HG03469 (cell line): ENCODE data around the gene GNG3.
"Not testable (repeated sequence)": the region's sequence is repeated elsewhere in the genome, so short reads cannot be mapped to it uniquely, and the experiment has no call there.

Source experiments
- ATAC-seq: cut with Tn5 transposase; IDR thresholded peaks from one replicate; pipeline ENCODE4 v1.9.1; 2021; ENCODE audit warnings: mild to moderate bottlenecking, moderate library complexity, moderate number of reproducible peaks; ENCODE audit not compliant: unreplicated experiment

The GNG3 gene

DNA sequence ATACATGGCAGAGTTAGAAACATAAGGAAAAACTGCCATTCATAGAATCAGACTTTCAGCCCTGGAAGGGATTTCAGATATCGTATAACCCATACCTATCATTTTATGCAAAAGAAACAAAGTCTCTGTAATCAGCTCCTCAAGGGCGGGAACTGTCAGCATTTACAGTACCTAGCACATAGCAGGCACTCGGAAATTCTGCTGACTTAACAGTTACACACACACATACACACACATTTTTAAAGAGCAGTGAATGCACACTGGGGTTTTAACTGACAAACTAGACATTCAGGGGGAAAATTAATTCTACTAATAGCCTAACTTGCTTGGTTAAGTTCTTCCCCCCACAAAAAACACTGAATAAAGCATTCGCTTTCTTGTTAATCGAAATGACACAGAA is 8.7 kb downstream of the GNG3 start:
- ATAC-seq: no peak

DNA sequence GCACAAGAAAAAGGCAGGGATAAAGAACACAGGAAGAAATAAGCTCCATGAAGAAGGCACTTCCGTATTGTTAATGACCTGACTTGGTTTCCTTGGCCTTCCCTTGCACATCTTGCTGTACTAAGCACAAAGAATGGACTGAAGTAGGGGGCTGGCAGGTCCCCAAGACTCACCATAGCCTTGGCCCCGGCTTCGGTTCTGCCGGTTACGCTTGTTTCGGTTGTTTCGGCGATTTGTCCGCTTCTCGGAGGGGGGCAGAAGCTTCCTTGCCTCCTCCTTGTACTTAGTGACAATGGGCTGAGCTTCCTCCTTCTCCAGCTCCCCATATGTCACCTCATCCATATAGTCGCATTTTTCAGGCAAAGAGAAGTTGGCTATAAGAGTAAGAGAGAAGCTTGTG is 9.3 kb downstream of the GNG3 start:
- no peak for ATAC-seq

DNA sequence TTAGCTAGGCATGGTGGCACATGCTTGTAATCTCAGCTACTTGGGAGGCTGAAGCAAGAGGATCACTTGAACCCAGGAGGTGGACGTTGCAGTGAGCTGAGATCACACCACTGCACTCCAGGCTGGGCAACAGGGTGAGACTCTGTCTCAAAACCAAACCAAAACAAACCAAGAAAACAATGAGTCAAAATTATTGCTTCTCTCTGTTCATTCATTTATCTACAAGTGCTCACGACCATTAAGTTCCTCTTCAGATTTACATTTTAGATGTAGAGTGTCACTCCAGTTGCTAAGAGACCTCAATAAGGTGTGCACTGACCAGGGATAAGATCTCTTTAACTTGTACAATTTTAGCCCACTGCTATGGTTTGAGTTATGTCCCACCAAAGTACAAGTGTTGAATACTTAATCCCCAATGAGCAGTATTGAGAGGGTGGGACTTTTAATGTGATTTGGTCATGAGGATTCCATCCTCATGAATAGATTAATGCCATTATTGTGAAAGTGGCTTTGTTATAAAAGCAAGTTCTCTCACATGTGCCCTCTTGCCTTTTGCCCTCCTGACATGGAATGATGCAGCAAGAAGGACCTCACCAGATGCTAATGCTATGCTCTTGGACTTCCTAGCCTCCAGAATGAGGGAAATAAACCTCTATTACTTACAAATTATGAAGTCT is 12.0 kb downstream of the GNG3 start:
- no peak for ATAC-seq

DNA sequence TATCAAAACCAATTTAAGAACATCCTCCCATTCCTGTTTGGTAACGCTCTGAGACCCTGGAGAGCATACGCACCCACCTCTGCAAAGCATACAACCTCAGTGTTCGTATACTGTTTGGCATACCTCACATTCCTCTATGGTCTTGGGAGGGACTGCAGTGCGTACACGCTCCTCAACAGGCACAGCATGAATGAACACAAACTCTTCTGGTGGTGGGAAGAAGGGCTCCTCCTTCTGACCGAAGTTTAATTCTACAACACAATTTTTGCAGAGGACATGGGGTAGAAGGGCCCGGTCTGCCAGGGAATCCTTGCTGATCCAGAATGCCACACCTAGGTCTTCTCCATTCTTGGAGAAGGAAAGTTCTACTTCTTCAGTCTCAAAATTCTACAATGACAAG is 14.5 kb downstream of the GNG3 start:
- ATAC-seq: no peak

DNA sequence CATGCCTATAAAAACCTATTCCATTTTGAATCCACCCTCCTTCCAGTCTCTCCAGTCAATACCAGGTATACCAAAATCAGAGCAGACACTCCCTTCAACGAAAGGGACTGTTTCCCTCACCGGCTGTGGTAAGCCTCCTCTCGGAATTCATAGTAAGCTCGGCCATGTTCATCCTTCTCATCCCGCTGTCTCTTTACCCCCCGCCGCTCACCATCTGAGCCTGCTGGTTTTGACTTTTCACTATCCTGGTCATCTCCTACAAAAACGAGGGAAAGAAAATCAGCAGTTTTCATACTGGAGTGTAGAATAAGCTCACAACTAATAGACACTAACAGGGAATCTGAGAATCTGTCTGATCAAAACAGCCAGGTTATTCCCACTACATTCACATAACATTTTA is 16.7 kb downstream of the GNG3 start:
- no peak for ATAC-seq

DNA sequence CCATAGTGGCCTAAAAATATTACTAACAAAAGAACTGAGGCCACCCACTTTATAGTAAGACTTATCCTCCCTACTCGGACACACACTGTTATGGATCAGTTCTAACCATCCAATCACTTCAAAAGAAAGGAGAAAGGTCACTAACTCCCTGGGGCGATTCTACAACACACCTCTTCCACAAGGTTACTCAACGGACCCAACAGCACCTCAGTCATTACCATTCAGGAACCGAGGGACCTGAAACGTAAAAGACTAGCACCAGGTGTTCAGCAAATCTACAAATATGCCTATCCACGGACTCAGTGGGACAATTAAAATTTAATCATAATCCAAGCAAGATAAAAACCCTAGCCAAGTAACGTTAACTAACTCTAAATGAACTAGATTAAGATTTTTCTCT is 18.2 kb downstream of the GNG3 start:
- no peak for ATAC-seq

DNA sequence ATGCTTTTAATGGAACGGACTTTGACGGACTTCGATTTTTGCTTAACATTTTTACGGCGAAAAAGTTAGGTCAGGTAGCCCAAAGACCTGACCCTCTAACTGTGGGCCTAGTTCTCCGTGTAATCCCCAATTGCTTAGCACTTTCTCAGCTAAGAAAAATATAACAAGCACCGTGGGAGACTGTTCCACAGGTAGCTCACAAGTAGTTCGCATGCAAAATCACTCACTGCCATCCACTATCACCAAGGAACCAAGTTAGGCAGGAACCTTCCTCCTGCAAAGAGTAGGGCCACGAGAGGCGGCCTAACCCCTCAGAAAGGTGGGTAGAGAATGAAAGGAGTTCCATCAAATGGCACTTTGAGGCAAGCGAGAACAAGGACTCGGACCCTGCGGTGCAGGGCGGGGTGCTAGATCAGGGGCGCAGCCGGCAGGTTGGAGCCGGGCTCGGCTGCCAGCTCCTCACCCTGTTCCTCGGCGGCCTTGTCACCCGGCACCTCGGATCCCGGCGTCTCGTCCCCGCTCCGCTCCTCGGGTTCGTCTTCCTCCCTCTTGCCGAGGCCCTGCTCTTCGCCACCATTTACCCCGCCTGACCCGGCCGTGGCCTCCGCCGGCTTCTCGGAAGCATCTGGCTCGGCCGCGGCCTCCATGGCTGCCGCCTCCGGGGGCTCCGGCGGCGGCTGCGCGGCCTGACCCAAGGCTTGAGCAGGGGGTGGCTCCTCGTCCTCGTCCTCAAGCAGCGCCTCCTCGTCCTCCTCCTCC is 18.9 kb downstream of the GNG3 start:
- no peak for ATAC-seq

DNA sequence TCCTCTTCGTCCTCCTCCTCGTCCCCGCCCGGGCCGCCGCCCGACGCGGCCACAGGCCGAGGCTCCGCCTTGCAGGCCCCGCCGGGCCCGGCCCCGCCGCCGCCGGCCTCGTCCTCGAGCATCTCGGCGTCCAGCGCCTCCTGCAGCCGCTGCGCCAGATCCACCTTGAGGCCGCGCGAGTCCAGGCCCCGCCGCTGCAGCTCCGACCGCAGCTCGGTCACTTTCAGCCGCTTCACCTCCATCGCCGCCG is 19.4 kb downstream of the GNG3 start:
- ATAC-seq: peak; percentile 6

DNA sequence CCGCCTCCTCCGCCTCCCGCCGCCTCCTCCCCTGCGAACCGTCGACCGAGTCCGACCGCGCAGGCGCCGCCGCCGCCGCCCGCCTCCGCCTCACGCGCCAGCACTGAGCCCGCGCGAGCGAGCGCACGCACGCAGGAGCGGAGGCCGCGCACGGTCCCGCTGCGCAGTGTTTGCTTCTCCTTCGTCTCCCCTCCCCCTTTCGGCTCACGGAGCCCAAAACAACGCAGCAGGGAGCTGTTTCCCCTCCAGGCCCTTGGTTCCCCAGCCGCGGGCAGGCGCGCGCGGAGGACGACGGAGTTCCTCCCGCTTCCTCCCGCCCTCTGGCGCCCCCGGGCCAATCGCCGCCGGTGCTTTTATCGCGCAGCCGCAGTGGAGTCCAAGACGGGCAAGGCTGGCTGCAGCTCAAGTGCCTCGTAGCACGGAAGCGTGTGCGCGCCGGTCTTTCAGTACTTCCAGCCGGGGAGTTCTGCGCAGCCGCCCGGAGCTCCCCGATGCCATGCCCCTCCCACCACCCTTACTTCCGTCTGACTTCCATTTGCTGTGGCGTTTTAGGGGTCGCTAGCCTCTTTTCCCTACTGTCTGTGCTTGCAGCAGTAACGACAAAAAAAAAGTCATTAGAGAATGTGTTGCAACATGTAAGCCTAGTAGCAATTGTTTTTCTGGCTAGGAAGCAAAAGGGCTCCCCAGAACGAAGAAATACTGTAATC is 19.8 kb downstream of the GNG3 start, which contains the start of gene HNRNPUL2:
HNRNPUL2 (minus strand) TSS at position 293 of the 707 bp plus-strand sequence. CDS start 301 bp downstream, outside the sequence.
- peak; percentile 57 for ATAC-seq

DNA sequence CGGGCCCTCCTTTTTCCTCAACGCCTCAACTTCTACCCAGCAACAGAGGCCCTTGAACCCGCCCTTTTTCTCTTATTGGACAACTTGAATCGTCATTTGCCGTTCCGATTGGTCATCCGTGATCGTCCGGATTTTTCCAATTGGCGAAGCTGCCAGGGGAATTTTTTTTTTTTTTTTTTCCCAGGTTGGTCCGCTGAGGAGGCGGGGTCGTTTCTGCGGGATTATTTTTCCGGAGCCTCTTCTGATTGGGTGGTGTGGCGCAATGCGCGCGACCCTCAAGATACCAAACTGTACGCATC is 20.3 kb downstream of the GNG3 start:
- ATAC-seq: peak; percentile 36

DNA sequence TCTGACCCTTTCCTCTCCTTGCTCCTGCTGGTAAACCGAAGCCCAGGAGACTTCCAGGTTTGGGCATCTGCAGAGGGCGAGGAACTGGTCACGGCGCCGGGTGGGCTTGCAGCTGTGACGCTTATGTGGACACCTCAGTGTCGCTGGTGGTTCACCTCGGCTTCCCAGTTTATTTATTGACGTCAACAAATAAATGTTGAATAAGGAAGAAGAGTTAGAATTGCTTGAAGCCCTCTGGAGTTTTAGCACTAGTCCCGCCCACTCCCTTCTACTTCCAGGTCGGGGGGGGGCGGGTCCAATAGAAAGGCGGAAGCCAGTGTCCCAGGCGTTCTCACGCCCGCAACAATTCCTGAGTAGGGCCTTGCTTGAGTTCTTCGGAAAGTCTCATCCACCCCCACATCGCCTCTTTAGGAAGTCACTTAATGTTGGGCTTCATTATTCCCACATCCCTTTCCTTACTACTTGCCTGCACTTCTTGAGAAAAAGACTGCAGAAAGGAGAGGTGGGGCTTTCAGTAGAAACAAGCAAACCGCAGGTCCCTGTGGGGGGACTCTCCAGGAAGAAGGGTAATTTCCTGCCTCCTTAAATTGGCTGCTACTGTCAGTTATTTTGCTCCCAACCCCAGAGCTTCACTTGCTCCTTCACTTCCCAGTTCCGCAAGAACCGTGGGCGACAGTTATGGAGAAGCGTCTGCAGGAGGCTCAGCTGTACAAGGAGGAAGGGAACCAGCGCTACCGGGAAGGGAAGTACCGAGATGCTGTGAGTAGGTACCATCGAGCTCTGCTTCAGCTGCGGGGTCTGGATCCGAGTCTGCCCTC is 20.9 kb downstream of the GNG3 start, which contains the start of gene TTC9C:
TTC9C (plus strand) TSS at position 316 of the 818 bp plus-strand sequence; CDS start at position 679, 363 bp downstream.
- peak; percentile 6 for ATAC-seq

DNA sequence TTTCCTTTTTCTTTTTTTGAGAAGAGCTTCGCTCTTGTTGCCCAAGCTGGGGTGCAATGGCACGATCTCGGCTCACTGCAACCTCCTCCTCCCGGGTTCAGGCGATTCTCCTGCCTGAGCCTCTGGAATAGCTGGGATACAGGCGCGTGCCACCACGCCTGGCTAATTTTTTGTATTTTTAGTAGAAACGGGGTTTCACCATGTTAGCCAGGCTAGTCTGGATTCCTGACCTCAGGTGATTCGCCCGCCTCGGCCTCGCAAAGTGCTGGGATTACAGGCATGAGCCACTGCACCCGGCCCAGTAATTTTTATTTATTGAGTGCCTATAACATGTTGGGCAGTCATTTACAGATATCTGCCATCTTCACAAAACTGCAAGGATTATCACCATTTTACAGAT is 22.6 kb downstream of the GNG3 start:
- not testable (repeated sequence) for ATAC-seq

DNA sequence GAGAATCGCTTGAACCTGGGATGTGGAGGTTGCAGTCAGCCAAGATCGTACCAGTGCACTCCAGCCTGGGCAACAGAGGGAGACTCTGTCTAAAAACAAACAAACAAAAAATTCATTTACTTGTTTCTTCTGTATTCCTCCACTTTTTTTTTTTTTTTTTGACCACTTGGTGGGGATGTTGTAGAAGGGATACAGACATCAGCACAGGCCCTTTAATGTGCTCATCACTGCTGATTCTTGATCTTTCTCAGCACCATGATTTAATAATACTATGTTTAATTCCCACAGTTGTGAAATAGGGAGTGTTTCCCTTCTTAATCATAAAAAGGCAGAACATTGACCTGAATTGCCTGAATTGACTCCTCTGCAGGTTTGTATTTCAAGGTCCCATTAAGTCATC is 25.4 kb downstream of the GNG3 start:
- no peak for ATAC-seq

DNA sequence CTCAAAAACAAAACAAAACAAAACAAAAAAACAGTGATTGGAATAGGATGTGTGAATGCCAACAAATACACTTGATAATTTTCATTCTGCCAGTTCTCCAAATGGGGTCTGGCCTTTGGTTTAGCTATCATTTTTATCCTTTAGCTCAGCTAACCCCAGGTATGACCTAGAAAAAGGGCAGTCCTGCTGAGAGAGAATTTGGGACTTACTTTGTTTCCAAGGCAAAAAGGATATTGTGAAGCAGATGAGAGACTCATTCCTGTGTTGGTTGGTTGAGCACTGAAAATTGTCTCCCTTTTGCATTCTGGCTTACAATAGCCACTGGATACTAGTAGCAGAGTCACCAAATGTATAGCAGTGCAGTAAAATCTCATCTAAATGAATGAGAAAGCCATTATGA is 29.7 kb downstream of the GNG3 start:
- no peak for ATAC-seq

DNA sequence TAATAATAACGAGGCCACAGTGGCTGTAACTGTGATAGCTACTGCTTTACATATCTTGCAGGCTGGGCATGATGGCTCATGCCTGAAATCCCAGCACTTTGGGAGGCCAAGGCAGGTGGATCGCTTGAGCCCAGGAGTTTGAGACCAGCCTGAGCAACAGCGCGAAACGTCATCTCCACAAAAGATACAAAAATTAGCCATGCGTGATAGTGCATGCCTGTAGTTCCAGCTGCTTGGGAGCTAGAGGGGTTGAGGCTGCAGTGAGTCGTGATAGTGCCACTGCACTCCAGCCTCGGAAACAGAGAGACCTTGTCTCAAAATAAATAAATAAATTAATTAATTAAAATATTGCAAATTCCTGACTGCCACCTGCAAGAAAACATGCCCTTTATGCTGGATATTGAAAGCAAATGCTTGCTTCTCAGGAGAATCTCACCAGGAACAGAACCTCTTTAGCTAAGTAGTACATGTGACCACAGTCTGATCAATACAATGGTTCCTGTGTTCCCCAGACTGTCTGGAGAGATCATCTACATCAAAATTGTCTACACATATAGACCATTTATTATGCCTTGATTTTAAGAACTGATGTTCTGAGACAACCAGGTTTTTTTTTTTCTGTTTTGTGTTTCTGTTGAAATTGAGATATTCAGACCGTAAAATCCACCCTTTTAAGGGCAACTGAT is 40.1 kb downstream of the GNG3 start:
- no peak for ATAC-seq

DNA sequence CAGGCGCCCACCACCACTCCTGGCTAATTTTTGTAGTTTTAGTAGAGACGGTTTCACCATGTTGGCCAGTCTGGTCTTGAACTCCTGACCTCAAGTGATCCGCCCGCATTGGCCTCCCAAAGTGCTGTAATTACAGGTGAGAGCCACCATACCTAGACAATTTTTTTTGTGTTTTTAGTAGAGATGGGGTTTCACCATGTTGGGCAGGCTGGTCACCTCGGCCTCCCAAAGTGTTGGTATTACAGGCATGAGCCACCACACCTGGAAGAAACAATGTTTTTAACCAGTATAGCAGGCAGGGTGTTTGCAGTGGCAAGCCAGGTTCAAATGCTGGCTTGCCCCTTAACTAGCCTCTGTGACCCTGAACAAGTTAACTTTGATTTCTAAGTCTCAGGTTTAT is 42.5 kb downstream of the GNG3 start:
- not testable (repeated sequence) for ATAC-seq

DNA sequence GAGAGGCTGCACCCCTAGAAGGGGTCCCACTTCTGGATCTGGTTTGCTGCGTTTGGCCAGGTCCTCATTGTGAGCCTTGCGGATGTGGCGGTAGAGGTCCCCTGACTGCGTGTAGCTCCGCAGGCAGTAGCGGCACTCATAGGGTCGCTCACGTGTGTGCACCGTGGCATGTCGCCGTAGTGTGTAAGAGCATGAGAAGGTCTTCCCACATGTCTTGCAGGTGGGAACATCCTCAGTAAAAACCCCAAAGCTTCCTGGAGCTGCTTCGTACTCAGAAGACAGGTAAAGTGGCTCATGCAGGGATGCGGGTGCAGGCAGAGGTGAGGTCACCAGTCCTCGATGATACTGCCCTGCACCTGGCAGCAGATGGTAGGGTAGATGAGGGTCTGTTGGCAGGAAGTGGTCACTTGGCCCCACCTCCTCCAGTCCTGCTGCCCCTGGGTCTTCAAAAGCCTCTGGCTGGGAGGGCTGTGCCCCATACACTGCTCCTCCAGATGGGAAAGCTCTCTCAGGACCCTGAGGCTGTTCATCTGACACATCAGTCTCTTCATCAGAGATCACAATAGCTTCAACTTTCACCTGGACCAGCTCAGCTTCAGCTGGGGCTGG is 44.8 kb downstream of the GNG3 start:
- no peak for ATAC-seq

DNA sequence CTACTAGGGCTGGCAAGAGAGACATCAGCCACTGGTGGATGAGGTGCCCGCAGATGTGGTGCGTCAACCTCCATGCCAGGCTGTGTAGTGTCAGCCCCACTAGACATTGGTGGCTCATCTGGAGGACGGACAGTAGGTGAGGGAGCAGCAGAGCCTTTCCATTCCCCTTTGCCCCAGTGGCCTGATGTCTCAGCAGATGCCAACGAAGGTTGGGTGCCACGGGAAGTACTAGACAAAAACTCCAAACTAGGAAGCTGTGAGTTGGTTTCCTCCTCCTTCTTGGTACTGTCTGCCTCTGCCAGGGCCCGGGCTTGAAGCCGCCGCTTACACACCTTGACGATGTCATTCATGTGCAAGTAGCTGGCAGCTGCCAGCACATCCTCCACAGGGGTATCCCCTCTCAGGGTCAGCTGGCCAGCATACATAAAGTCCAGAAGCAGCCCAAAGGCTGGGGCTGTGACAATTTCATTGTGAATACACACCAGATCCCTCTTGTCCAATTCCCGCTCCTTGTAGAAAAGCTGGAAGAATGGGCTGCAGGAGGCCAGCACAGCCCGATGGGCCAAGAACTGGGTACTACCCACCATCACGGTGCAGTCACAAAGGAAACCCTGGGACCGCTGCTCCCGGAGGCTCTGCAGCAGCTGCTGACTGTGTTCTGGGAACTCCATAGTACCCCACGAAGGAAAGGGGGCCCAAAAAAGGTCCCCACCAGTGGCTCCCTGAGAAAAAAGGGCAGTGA is 45.7 kb downstream of the GNG3 start:
- no peak for ATAC-seq

DNA sequence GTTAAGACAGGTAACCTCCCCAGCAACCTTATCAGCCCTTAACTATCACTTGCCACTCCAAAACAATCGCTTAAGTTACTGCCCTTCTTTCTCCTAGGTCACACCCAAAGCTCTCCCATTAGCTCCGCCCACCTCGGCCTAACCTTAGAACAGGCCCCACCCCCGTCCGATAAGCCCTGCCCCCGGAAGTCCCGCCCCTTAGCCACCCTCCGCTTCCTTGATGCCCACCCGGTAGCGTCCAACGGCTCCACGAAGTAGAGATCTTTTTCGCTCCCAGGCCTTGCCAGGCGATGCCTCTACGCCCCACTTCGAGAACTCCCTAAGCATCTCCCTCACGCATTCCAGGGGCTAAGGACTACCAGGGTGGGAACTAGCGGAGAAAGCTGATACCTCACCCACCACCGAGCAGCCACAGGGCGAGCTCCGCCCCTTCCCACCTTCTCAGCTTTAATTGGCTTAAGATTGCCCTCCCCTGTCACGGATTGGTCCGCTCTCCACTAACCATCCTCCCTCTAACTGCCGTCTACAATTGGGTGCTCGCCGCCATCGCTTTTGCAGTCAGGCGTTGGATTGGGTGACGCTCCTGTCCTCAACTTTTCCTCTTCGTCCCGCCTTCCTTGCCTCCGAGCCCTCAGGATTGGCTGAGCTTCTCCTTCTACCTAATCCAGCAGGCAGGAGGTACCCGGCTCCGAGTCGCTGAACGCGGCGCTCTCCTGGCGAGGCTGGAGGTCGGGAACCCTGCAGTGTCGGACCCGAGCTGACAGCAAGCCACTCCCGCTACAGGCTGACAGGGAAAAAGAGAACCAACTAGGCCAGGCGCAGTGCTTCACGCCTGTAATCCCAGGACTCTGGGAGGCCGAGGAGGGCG is 46.5 kb downstream of the GNG3 start, which contains the start of gene ZBTB3:
ZBTB3 (minus strand) TSS at position 425 of the 868 bp plus-strand sequence. CDS start 496 bp downstream, outside the sequence.
- peak; percentile 87 for ATAC-seq
